ENCODE measurements around the gene SASH1.

- TF ChIP-seq CTCF (IDR thresholded peaks at IDR 0.05) (no peak), POLR2A (IDR thresholded peaks at IDR 0.05) (no peak)
Observed at GRCh38 chr6:148348335-148348734, 5.7 kb downstream of the SASH1 start.

All from ovary (tissue), 3 donors.